ENCODE measurements around the gene CTAG1B. TPM values are rescaled to one million over a fixed set of nuclear protein-coding genes. Genes with fewer than 3 reads are reported as not detected.

Gene CTAG1B
- total RNA-seq, 1 donor from 2014 or later, result not detected

Other genes with a start within 250 kb of the CTAG1B start
- gene FLNA, start 244.6 kb downstream of the CTAG1B start, total RNA-seq, result 765 and 777 TPM in 2 replicates
- gene EMD, start 240.0 kb downstream of the CTAG1B start, total RNA-seq, result 42.5 and 45.9 TPM in 2 replicates
- 2,364 and 2,443 TPM in 2 replicates for gene RPL10, start 220.9 kb downstream of the CTAG1B start, total RNA-seq
- 12.7 and 14.3 TPM in 2 replicates for gene DNASE1L1, start 210.0 kb downstream of the CTAG1B start, total RNA-seq
- gene TAFAZZIN, start 207.7 kb downstream of the CTAG1B start, total RNA-seq, result 34.5 and 38.4 TPM in 2 replicates
- 82.1 and 87.5 TPM in 2 replicates for gene ATP6AP1, start 190.6 kb downstream of the CTAG1B start, total RNA-seq
- 149 and 151 TPM in 2 replicates for gene GDI1, start 182.1 kb downstream of the CTAG1B start, total RNA-seq
- gene FAM50A, start 175.1 kb downstream of the CTAG1B start, total RNA-seq, result 65.8 and 66.7 TPM in 2 replicates
- 135 and 148 TPM in 2 replicates for gene PLXNA3, start 161.0 kb downstream of the CTAG1B start, total RNA-seq
- gene LAGE3, start 140.0 kb downstream of the CTAG1B start, total RNA-seq, result 12.8 and 13.5 TPM in 2 replicates
- 17.7 and 20.0 TPM in 2 replicates for gene UBL4A, start 132.7 kb downstream of the CTAG1B start, total RNA-seq
- gene SLC10A3, start 128.7 kb downstream of the CTAG1B start, total RNA-seq, result 10.4 and 10.9 TPM in 2 replicates
- 29.5 and 34.3 TPM in 2 replicates for gene FAM3A, start 103.0 kb downstream of the CTAG1B start, total RNA-seq
- gene G6PD, start 72.4 kb downstream of the CTAG1B start, total RNA-seq, result 47.7 and 55.1 TPM in 2 replicates
- gene IKBKG, start 71.7 kb downstream of the CTAG1B start, total RNA-seq, result 16.7 and 19.1 TPM in 2 replicates
- gene CTAG1A, start 34.1 kb downstream of the CTAG1B start, total RNA-seq, result not detected in 2 replicates
- not detected in 2 replicates for gene CTAG2, start 34.3 kb upstream of the CTAG1B start, total RNA-seq
- gene GAB3, start 131.8 kb upstream of the CTAG1B start, total RNA-seq, result 0.13 and 0.14 TPM in 2 replicates
- gene DKC1, start 143.6 kb upstream of the CTAG1B start, total RNA-seq, result 58.5 and 61.0 TPM in 2 replicates
- gene MPP1, start 186.2 kb upstream of the CTAG1B start, total RNA-seq, result 4.9 and 6.3 TPM in 2 replicates
- gene SMIM9, start 215.4 kb upstream of the CTAG1B start, total RNA-seq, result not detected in 2 replicates